GM12892 (cell line): ENCODE measurements around the gene PLCG2.
"Not testable (repeated sequence)": the region's sequence is repeated elsewhere in the genome, so short reads cannot be mapped to it uniquely, and the experiment has no call there.

Source experiments
- POLR2A ChIP-seq: IDR thresholded peaks from 2 replicates; pipeline ENCODE4 v1.6.1; 2011; ENCODE audit warnings: low read depth, low read length, control low read depth
- POLR2AphosphoS5 ChIP-seq: IDR thresholded peaks from 2 replicates; pipeline ENCODE4 v1.6.1; 2011; ENCODE audit warnings: low read depth, low read length, control low read depth
- TAF1 ChIP-seq: IDR thresholded peaks from 2 replicates; pipeline ENCODE4 v1.6.1; 2011; ENCODE audit warnings: low read depth, mild to moderate bottlenecking, control low read depth, low read length, borderline replicate concordance

GRCh38 chr16:81877490-81877889, 98.4 kb downstream of the PLCG2 start:
- TF ChIP-seq POLR2A, TAF1, POLR2AphosphoS5: not testable (repeated sequence)
